ENCODE measurements around the gene C10orf53. TPM values are rescaled to one million over a fixed set of nuclear protein-coding genes. Genes with fewer than 3 reads are reported as not detected.

C10orf53 gene
- total RNA-seq, 1 experiment from 2014 or later: not detected

GRCh38 chr10:49663596-49663995, 15.9 kb upstream of the C10orf53 start:
- Histone ChIP-seq H4K5ac (ENCODE audit: insufficient read length, low read depth, low read length) (no peak overlapping the region), H2BK120ac (ENCODE audit: low read depth, low read length, poor library complexity, severe bottlenecking) (no peak overlapping the region), H3K9ac (ENCODE audit: extremely low read depth, insufficient read length, low read length) (no peak overlapping the region), H3K23ac (ENCODE audit: insufficient read length, low read depth, low read length) (no peak overlapping the region), H2BK20ac (ENCODE audit: low read depth, low read length, poor library complexity, severe bottlenecking) (no peak overlapping the region), H4K91ac (ENCODE audit: insufficient read length, low read depth, low read length) (no peak overlapping the region), H3K56ac (ENCODE audit: insufficient read length, low read depth, low read length) (no peak overlapping the region), H3T11ph (ENCODE audit: low read length) (no peak overlapping the region), H3K79me2 (ENCODE audit: insufficient read depth, low read length) (no peaks in the 10 kb centered on the region), H2AFZ (ENCODE audit: low read length) (no peak overlapping the region), H3K18ac (ENCODE audit: insufficient read length, low read depth, low read length) (no peak overlapping the region), H3K79me1 (ENCODE audit: insufficient read depth, low read depth, low read length, poor library complexity, severe bottlenecking) (no peaks in the 10 kb centered on the region), H3K9me3 (ENCODE audit: control insufficient read depth, low read depth, low read length) (no peaks in the 10 kb centered on the region), H3K14ac (ENCODE audit: insufficient read depth, low read length) (no peak overlapping the region), H3K4ac (ENCODE audit: low read depth, low read length) (no peak overlapping the region), H3K4me2 (ENCODE audit: insufficient read depth, insufficient read length, low read length) (no peak overlapping the region), H2BK5ac (ENCODE audit: insufficient read length, low read length) (no peak overlapping the region), H4K8ac (replicated peaks; ENCODE audit: insufficient read length, low read depth, low read length) (no peak overlapping the region), H3K4me1 (ENCODE audit: insufficient read depth, low read length) (no peaks in the 10 kb centered on the region), H3K27me3 (ENCODE audit: insufficient read depth, low read length) (peaks cover 3% of the 10 kb centered on the region; the same call in 1 of the 2 replicates), H2AK5ac (ENCODE audit: insufficient read length, low read length) (no peak overlapping the region), H2BK15ac (ENCODE audit: low read depth, low read length) (no peak overlapping the region), H2BK12ac (ENCODE audit: insufficient read length, low read depth, low read length) (no peak overlapping the region), H4K20me1 (ENCODE audit: control insufficient read depth, insufficient read depth, insufficient read length) (no peaks in the 10 kb centered on the region), H3K27ac (ENCODE audit: insufficient read length, low read depth, low read length) (no peak overlapping the region), H3K23me2 (ENCODE audit: insufficient read length, low read depth, low read length, poor library complexity, severe bottlenecking) (no peaks in the 10 kb centered on the region)
- DNase-seq: no peak
- H3K27ac Mint-ChIP-seq: no peak overlapping the region; a peak in 1 of 7 replicates
- no CpG with 5 or more reads among the region's 6 CpGs for WGBS (ENCODE audit: extremely low coverage, insufficient read length, low lambda C conversion rate)
- H3K36me3 Mint-ChIP-seq (ENCODE audit: insufficient read depth in 1 of 3, low read depth in 3 of 3): peaks cover 0 to 9% (median 8%) of the 10 kb centered on the region in 3 experiments; a peak in 4 of 7 replicates
- H3K4me3 Mint-ChIP-seq: no peak overlapping the region
- H3K4me1 Mint-ChIP-seq: peaks cover 13% of the 10 kb centered on the region in 2 experiments
- H3K27me3 Mint-ChIP-seq (ENCODE audit: low read depth): peaks cover 92% of the 10 kb centered on the region
- TF ChIP-seq CTCF (conservative IDR thresholded peaks at IDR 0.05): no peak
- peaks cover 12 to 14% of the 10 kb centered on the region in 2 experiments for H3K9me3 Mint-ChIP-seq
